CD4-positive, alpha-beta T cell (primary cell): ENCODE results near the gene NFE2. TPM values are rescaled to one million over a fixed set of nuclear protein-coding genes. Genes with fewer than 3 reads are reported as not detected.

ENCODE experiments used
- ATAC-seq: fragments of 200-7000 bp; cut with Tn5 transposase; one replicate; pipeline ENCODE4 v1.10.0; 2022; ENCODE audit warnings: mild to moderate bottlenecking; ENCODE audit not compliant: poor library complexity
- CTCF ChIA-PET: fragments of 350-600 bp; sonication (Branson Sonifier 250); formaldehyde crosslinking; loops from one replicate; lab custom pipeline; 2021; ENCODE audit warnings: antibody characterized with exemption, inconsistent platforms; lab: Charles Lee
- POLR2A ChIA-PET: fragments of 350-600 bp; sonication (Branson Sonifier 250); formaldehyde crosslinking; loops from one replicate; lab custom pipeline; 2021; ENCODE audit warnings: antibody characterized with exemption, inconsistent platforms; lab: Charles Lee
- DNase-seq, 14 experiments: peaks; one replicate each; pipeline ENCODE4 v3.0.0-alpha.2; 2013 to 2020; ENCODE audit warnings: mixed read lengths in 2 of 14
- H3K27ac ChIP-seq, 2 donors: one replicate each; pipeline versions ENCODE4 v1.5.1 to v1.7.0; 2013; ENCODE audit warnings: low read length in 2 of 2, low read depth in 1 of 2, mild to moderate bottlenecking in 1 of 2
- H3K27me3 ChIP-seq, 2 experiments: 1 replicate in 1 of 2; 2 replicates in 1 of 2; pipeline versions ENCODE4 v1.6.1 to v1.7.0; 2013; ENCODE audit warnings: low read length in 2 of 2, control low read depth in 1 of 2, mild to moderate bottlenecking in 1 of 2, moderate library complexity in 1 of 2; ENCODE audit not compliant: insufficient read depth in 2 of 2, control insufficient read depth in 1 of 2
- H3K36me3 ChIP-seq: one replicate; pipeline ENCODE4 v1.6.1; 2013; ENCODE audit warnings: low read length, control low read depth; ENCODE audit not compliant: insufficient read depth
- H3K4me1 ChIP-seq: one replicate; pipeline ENCODE4 v1.6.1; 2013; ENCODE audit warnings: low read length, control low read depth; ENCODE audit not compliant: insufficient read depth
- H3K4me3 ChIP-seq: one replicate; pipeline ENCODE4 v1.5.1; 2013; ENCODE audit warnings: mild to moderate bottlenecking, low read length, moderate library complexity
- H3K9me3 ChIP-seq, 2 experiments: 1 replicate in 1 of 2; 2 replicates in 1 of 2; pipeline versions ENCODE4 v1.6.1 to v1.7.0; 2013; ENCODE audit warnings: low read length in 2 of 2, mild to moderate bottlenecking in 2 of 2, control low read depth in 1 of 2, moderate library complexity in 1 of 2; ENCODE audit not compliant: control insufficient read depth in 1 of 2, insufficient read depth in 1 of 2
- H3K27ac Mint-ChIP-seq: one replicate; pipeline ENCODE4 v1.8.0; 2020; ENCODE audit warnings: mixed read lengths
- H3K27me3 Mint-ChIP-seq: one replicate; pipeline ENCODE4 v1.8.0; 2021; ENCODE audit warnings: mixed read lengths
- H3K36me3 Mint-ChIP-seq: one replicate; pipeline ENCODE4 v1.8.0; 2021; ENCODE audit warnings: low read depth, mixed read lengths
- H3K4me1 Mint-ChIP-seq: one replicate; pipeline ENCODE4 v1.8.0; 2021; ENCODE audit warnings: low read depth, mixed read lengths
- H3K4me3 Mint-ChIP-seq: one replicate; pipeline ENCODE4 v1.8.0; 2020; ENCODE audit warnings: mild to moderate bottlenecking, mixed read lengths
- H3K9me3 Mint-ChIP-seq: one replicate; pipeline ENCODE4 v1.8.0; 2020; ENCODE audit warnings: mixed read lengths
- intact Hi-C, 2 experiments: fragments of 100-400 bp; cut with DNase I in 1 of 2; cut with micrococcal nuclease in 1 of 2; formaldehyde crosslinking; loops; one replicate each; pipeline versions ENCODE4 v1.15.1 to v1.9.0; 2023 to 2025; cut with DNase I, micrococcal nuclease
- total RNA-seq, 174 experiments: library from RNA in 2 of 174; stranded (reverse) in 2 of 174; gene quantifications; one replicate each; pipeline ENCODE4 v1.2.3 and lab custom pipeline; 2021 to 2026
- TF ChIP-seq, protein P1 (sequence below): fragments of 200-600 bp; IDR thresholded peaks from one replicate; pipeline ENCODE4 v1.8.0; 2022; ENCODE audit warnings: antibody characterized with exemption, mild to moderate bottlenecking

NFE2 gene
- total RNA-seq, 2 experiments from 2014 or later, result 0.20 TPM; not detected in 1

DNA sequence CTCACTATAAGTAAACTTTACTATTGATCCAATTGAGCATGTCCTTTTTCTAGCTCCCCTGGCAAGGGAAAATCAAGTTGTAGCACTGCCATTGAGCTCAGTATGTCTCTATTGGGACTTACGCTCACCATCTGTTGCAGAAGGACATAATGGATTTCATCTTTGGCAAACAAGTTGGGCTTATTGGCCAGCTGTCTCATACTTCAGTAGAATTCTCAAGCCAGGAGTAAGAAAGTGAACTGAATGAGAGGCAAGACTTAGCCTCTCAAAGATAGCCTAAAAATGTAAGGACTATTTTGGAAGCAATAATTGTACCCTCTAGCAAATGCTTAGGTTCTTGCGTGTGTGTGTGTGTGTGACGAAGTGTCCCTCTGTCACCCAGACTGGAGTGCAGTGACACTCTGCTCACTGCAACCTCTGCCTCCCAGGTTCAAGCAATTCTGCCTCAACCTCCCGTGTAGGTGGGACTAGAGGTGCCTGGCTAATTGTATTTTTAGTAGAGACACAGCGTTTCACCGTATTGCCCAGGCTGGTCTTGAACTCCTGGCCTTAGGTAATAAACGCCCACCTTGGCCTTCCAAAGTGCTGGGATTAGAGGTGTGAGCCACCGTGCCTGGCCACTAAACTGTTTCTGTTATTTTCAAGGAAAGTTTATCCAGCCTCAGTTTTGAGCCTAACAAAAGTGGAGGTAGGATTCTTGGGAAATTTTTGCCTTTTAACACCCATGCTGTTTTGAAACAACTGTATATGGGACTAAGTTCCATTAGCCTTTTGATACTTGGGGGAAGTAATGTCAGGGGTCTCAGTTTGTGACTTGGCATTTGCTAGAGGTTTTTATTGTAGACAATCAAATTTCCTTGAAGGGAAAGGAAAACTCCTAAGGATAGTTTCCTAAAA is 13.3 kb downstream of the NFE2 start:
- H3K36me3 ChIP-seq, result peaks cover 60% of the 10 kb centered on the region
- TF ChIP-seq, protein P1, sequence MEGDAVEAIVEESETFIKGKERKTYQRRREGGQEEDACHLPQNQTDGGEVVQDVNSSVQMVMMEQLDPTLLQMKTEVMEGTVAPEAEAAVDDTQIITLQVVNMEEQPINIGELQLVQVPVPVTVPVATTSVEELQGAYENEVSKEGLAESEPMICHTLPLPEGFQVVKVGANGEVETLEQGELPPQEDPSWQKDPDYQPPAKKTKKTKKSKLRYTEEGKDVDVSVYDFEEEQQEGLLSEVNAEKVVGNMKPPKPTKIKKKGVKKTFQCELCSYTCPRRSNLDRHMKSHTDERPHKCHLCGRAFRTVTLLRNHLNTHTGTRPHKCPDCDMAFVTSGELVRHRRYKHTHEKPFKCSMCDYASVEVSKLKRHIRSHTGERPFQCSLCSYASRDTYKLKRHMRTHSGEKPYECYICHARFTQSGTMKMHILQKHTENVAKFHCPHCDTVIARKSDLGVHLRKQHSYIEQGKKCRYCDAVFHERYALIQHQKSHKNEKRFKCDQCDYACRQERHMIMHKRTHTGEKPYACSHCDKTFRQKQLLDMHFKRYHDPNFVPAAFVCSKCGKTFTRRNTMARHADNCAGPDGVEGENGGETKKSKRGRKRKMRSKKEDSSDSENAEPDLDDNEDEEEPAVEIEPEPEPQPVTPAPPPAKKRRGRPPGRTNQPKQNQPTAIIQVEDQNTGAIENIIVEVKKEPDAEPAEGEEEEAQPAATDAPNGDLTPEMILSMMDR, result no peak
- Mint-ChIP-seq H3K4me1 (no peaks in the 10 kb centered on the region), H3K36me3 (peaks cover 4% of the 10 kb centered on the region), H3K9me3 (no peaks in the 10 kb centered on the region), H3K4me3 (no peak overlapping the region), H3K27ac (peak overlapping the region; percentile 40), H3K27me3 (no peaks in the 10 kb centered on the region)
- no peak overlapping the region for H3K4me3 ChIP-seq
- H3K9me3 ChIP-seq, result no peaks in the 10 kb centered on the region
- intact Hi-C loops, result loop anchor here in 1 of 2 experiments (5.0 kb wide), 1 partner anchor 155 kb away; no protein-coding TSS in a partner anchor
- H3K27me3 ChIP-seq, result no peaks in the 10 kb centered on the region
- ChIA-PET CTCF (interaction anchor here (1.0 to 1.4 kb wide), 4 partner anchors 7 to 92 kb away, joined by 3 to 5 read pairs (median 4); partner anchors contain the start of gene COPZ1), POLR2A (interaction anchor here (1.1 to 2.6 kb wide), 4 partner anchors 11 to 72 kb away, joined by 4 to 19 read pairs (median 6); partner anchors contain the start of gene COPZ1)
- no peak overlapping the region for H3K27ac ChIP-seq
- DNase-seq (no peak), ATAC-seq (no peak)
- H3K4me1 ChIP-seq, result peaks cover 25% of the 10 kb centered on the region

DNA sequence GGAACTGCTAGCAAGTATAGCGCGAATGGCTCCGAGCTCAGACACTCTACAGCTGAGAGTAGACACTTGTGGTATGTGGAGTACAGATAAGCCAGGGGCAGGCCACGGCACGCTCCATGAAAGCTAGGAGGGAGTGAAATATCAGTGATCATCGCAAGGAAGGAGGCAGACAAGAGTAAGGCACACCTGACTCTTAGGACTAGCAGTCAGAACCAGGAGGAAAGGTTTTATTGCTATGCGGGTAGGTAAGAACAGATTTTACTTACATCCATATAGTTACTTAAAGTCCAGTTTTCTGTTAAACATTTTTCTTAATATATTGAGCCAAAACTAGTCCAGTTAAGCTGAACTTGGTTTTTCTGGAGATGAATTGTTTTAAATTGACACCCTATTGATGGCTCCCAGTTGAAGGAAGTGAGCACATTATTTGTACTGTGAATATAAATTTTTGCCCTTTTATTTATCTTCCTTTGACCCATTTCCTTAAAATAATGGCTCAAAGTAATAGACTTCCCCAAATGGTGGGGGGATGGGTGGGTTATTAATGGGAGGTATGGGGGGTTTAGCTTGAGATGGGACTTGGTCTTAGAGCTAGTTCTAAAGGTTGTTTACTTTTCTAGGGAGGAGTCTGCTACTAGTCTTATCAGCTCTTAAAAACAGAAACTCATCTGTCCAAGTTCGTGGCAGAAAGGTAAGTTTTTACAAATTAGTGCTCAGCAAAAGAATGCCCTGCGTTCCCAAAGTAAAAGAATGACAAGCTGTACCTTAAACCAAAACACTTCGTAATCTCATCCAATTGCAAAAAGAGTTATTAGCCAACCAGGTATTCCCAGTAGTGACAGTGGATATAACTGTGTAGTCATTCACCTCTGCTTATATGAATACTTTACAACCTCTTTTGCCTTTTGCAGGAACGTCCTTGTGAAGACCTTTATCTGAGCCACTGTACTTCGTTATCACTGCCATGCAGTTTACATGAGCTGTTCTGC is 14.5 kb downstream of the NFE2 start:
- Mint-ChIP-seq H3K4me1 (no peaks in the 10 kb centered on the region), H3K27ac (peak overlapping the region; percentile 41), H3K36me3 (peaks cover 4% of the 10 kb centered on the region), H3K27me3 (no peaks in the 10 kb centered on the region), H3K4me3 (peak overlapping the region; percentile 22), H3K9me3 (no peaks in the 10 kb centered on the region)
- Histone ChIP-seq H3K4me3 (no peak overlapping the region), H3K9me3 (no peaks in the 10 kb centered on the region), H3K4me1 (peaks cover 37% of the 10 kb centered on the region), H3K36me3 (peaks cover 72% of the 10 kb centered on the region), H3K27me3 (no peaks in the 10 kb centered on the region), H3K27ac (no peak overlapping the region)
- TF ChIP-seq, protein P1, result no peak
- intact Hi-C loops, result loop anchor here in 1 of 2 experiments (5.0 kb wide), 1 partner anchor 156 kb away; no protein-coding TSS in a partner anchor
- ChIA-PET POLR2A (interaction anchor here (0.9 to 2.6 kb wide), 7 partner anchors 10 to 73 kb away, joined by 3 to 19 read pairs (median 4); partner anchors contain the start of gene COPZ1), CTCF (interaction anchor here (1.0 to 1.4 kb wide), 5 partner anchors 9 to 93 kb away, joined by 3 to 5 read pairs (median 4); partner anchors contain the start of gene COPZ1)
- ATAC-seq (no peak), DNase-seq (no peak)
